GM20000 (cell line): ENCODE measurements around the gene MRPS24.

Source experiments
- DNase-seq: peaks from one replicate; pipeline ENCODE4 v3.0.0; 2012; ENCODE audit warnings: low spot score
- TF ChIP-seq, protein P1 (sequence below): IDR thresholded peaks from 2 replicates; pipeline ENCODE4 v1.5.1; 2012; ENCODE audit warnings: mild to moderate bottlenecking, control low read depth; ENCODE audit errors: extremely low read depth, missing control alignments

Gene MRPS24

DNA sequence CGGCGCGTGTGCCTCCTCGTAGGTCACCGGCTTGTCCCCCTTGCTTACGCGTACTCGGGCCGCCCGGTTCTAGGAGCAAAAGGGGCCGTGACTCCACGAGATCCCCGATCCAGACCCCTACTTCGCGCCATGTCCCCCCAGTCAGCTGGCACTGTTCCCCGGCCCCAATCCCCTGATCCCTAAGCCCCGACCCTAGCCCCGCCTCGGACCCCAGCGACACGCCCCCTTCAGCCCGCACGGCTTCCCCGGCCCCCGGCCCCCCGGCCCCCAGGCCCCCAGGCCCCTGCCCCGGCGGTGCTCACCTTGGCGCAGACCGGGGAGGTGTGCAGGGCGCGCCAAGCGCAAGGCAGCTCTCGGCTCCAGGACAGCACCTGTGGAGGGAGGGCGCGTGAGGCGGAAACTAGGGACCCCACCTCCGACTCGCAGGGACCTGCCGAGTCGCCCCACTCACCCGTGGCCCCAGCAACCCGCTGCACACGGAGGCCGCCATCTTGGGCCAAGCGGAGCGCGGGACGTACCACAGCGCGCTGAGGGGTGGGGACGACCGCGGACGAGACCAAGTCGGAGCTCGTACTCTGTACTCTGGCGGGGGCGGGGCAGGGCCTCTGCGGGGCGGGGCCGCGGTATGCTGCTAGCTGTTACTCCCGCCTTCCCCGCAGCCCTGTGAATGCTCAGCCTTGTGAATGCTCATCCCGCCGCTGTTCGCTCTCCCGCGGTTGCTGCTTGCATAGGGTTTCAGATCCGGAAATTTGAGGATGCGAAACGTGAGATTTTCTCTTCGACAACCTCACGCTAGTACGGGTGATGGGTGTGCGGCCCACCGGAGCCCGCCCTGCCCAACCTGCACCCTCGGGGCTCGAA, at the start of gene MRPS24:
TSS of gene MRPS24 (minus strand) at position 512 of the 861 bp plus-strand sequence. CDS start at position 490, 22 bp downstream.
- peak; percentile 98 for DNase-seq

DNA sequence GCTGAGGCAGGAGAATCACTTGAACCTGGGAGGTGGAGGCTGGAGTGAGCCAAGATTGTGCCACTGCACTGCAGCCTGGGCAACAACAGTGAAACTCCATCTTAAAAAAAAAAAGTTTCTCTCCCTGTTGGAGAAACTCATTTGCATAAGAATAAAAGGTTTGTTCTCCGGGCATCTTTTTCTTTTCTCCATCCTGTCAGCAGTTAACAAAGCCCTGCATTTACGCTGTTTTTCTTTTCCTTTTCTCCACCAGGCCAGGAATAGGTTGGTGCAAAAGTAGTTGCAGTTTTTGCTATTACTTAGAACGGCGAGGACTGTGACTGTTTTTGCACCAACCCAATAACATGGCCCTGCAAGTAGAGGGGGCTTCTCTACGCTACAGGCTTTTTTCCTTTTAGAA, 46.6 kb upstream of the MRPS24 start:
- TF ChIP-seq, protein P1, sequence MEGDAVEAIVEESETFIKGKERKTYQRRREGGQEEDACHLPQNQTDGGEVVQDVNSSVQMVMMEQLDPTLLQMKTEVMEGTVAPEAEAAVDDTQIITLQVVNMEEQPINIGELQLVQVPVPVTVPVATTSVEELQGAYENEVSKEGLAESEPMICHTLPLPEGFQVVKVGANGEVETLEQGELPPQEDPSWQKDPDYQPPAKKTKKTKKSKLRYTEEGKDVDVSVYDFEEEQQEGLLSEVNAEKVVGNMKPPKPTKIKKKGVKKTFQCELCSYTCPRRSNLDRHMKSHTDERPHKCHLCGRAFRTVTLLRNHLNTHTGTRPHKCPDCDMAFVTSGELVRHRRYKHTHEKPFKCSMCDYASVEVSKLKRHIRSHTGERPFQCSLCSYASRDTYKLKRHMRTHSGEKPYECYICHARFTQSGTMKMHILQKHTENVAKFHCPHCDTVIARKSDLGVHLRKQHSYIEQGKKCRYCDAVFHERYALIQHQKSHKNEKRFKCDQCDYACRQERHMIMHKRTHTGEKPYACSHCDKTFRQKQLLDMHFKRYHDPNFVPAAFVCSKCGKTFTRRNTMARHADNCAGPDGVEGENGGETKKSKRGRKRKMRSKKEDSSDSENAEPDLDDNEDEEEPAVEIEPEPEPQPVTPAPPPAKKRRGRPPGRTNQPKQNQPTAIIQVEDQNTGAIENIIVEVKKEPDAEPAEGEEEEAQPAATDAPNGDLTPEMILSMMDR = no peak
- no peak for DNase-seq

More for the DNA sequence above, at the start of gene MRPS24:
- TF ChIP-seq, protein P1 = no peak

DNA sequence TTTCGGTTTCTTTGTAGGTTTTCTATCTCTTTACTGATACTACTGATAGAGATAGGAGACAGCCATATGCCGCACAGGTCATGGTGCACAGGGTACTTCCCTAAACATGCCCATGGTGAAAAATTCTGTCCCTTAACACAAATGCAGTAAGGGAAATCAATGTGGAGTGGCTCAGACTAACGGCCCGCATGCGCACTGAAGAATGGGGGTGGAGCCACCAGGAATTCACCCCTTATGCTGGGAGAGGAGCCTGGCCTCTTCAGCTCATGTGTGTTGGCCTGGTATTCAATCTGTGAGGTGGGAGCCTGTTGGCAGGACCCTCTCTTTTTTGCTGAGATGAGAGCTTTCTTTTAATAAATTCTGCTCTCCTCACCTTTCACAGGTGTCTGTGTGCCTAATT, 45.5 kb upstream of the MRPS24 start:
- TF ChIP-seq, protein P1 = no peak
- DNase-seq = no peak

DNA sequence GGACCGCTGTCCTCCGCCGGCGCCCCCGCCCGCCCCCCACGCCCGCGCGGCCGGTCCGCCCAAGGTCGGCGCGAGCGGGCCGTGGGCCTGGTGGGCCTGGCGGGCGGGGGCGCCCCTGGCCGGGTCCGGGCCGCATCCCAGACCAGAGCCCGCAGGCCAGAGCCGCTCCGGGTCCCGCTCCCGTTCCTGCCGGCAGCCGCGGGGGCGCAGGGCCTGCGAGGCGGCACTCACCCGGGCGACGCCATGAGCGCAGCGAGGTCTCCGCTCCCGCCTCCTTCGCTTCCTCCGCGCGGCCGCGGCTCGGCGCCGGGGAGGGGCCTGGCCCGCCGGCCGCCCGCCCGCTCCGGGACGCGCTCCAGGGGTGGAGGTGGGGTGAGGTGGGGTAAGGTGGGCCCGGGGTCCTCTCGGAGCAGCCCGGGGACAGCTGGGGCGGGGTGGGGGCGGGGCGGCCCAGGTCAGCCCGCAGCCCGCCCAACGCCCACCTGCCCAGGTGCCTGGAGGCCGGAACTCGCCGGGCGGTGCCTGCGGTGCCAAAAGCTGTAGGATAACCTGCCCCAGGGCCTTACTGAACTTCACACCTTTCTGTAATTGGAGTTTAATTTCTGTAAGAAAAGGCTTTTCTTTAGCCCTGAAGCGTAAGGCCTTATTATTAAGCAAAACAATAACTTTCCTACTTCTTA, 37.2 kb upstream of the MRPS24 start, which contains the start of gene URGCP:
TSS of gene URGCP (minus strand) at position 266 of the 680 bp plus-strand sequence. CDS start at position 245, 21 bp downstream.
- DNase-seq = peak; percentile 94

DNA sequence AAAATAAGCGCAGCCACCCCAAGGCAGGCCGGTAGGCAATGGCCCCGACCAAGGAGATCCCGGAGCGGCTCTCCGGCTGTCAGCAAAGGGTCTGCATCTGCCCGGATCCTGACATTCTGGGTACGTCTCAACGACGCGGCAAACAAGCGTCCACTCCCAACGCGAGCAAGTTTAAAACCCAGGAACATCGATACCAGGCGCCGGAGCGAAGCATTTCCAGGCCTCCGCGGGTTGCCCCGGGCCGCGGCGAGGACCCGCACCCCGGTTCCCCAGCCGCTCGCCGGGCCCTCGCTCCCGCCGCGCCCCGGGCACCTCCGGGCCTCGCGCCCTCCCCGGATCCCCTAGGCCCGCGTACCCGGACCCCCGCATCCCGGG, 36.6 kb upstream of the MRPS24 start:
- peak; percentile 78 for DNase-seq
- TF ChIP-seq, protein P1 = no peak

More for the DNA sequence above, 37.2 kb upstream of the MRPS24 start, which contains the start of gene URGCP:
- TF ChIP-seq, protein P1 = no peak

DNA sequence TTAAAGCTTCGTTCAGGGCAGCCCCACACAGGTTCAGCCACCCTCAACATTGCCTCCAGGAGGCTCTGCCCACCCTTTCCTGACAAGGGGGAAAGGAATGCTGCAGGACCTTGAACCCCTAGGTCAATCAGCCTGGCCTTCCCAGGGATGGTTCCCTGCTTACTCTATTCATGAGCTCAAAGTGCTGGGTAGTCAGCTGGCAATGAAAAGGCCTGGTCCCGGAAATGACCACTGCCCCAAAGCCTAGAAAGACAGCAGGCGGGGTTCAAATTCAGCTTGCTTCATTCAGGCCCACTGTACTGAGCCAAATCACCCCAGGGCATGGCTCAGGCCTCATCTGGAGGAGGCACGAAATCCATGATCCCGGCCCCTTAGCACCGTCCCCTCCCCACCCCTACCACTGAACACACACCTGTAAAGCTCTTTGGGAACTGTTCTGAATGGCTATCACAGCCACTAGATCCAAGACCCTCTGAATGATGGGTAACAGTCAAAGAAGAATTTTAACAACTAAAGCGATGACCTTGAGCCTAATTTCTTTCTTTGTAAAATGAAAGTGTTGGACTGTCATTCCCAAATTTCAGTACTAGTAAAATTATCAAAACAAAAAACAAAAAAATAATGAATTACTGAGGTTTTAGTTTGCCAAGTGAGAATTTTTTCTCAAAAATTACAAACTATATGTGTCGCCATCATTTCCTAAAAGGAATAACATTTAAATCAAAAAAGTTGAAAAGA, 36.1 kb upstream of the MRPS24 start:
- no peak for DNase-seq
- TF ChIP-seq, protein P1 = no peak
